ENCODE data around the gene CCL17.

The CCL17 gene

GRCh38 chr16:57358527-57359095 lies 46.0 kb upstream of the CCL17 start, which contains the start of gene CCL22:
CCL22 (plus strand) TSS chr16:57358783; CDS start chr16:57358817, 34 bp downstream.
- Histone ChIP-seq H3K27me3 (ENCODE audit: insufficient read depth, low read depth, severe bottlenecking) (no peaks in the 10 kb centered on the region), H3K9me3 (ENCODE audit: severe bottlenecking) (no peaks in the 10 kb centered on the region), H3K4me3 (ENCODE audit: low read depth, low read length) (no peak within 1 kb of the TSS), H3K27ac (no peak within 1 kb of the TSS), H3K36me3 (no peaks in the 10 kb centered on the region)
- no peak for TF ChIP-seq CTCF (IDR thresholded peaks at IDR 0.05; ENCODE audit: low read depth, low read length)
- no peak for DNase-seq

GRCh38 chr16:57360321-57360935 lies 44.1 kb upstream of the CCL17 start:
- Histone ChIP-seq H3K36me3 (no peaks in the 10 kb centered on the region), H3K27me3 (ENCODE audit: insufficient read depth, low read depth, severe bottlenecking) (no peaks in the 10 kb centered on the region), H3K9me3 (ENCODE audit: severe bottlenecking) (no peaks in the 10 kb centered on the region), H3K27ac (no peak overlapping the region), H3K4me3 (ENCODE audit: low read depth, low read length) (no peak overlapping the region)
- TF ChIP-seq CTCF (IDR thresholded peaks at IDR 0.05; ENCODE audit: low read depth, low read length), result no peak
- no peak for DNase-seq

- Histone ChIP-seq H3K36me3 (no peaks in the 10 kb centered on the region), H3K27ac (no peak overlapping the region), H3K9me3 (ENCODE audit: severe bottlenecking) (no peaks in the 10 kb centered on the region), H3K27me3 (ENCODE audit: insufficient read depth, low read depth, severe bottlenecking) (no peaks in the 10 kb centered on the region), H3K4me3 (ENCODE audit: low read depth, low read length) (no peak overlapping the region)
- DNase-seq, result no peak
- no peak for TF ChIP-seq CTCF (IDR thresholded peaks at IDR 0.05; ENCODE audit: low read depth, low read length)
Measured at GRCh38 chr16:57361404-57361803, 43.2 kb upstream of the CCL17 start.

DNA sequence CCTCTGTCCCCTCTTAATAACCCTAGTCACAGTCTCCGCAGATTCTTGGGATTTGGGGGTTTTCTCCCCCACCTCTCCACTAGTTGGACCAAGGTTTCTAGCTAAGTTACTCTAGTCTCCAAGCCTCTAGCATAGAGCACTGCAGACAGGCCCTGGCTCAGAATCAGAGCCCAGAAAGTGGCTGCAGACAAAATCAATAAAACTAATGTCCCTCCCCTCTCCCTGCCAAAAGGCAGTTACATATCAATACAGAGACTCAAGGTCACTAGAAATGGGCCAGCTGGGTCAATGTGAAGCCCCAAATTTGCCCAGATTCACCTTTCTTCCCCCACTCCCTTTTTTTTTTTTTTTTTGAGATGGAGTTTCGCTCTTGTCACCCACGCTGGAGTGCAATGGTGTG lies 40.4 kb upstream of the CCL17 start:
- TF ChIP-seq CTCF (IDR thresholded peaks at IDR 0.05; ENCODE audit: low read depth, low read length), result no peak
- Histone ChIP-seq H3K36me3 (no peaks in the 10 kb centered on the region), H3K4me3 (ENCODE audit: low read depth, low read length) (no peak overlapping the region), H3K27me3 (ENCODE audit: insufficient read depth, low read depth, severe bottlenecking) (no peaks in the 10 kb centered on the region), H3K27ac (no peak overlapping the region), H3K9me3 (ENCODE audit: severe bottlenecking) (no peaks in the 10 kb centered on the region)
- DNase-seq, result no peak

DNA sequence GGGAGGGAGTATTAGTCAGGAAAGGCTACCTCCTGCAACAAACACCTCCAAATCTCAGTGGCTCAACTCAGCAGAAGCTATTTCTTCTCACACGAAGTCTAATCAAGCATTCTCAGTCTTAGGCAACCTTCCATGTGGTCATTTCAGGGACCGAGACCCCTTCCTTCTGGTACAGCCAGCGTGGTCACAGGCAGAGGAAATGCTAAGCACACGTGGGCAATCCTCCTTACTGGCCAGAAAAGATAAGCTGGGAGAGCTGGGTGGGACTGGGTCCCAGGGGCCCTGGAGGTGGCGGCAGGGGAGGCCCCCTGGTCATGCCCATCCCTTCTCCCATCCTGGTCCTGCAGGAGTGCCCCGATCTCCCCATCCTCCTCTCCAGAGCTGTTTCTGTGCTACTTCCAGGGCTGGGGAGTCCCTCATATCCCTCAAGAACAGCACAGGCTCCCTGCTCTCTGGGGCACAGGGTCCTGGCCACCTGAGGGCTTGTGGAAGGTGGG lies 38.0 kb upstream of the CCL17 start:
- no peak for TF ChIP-seq CTCF (IDR thresholded peaks at IDR 0.05; ENCODE audit: low read depth, low read length)
- DNase-seq, result no peak
- no peaks in the 10 kb centered on the region for H3K36me3 ChIP-seq
- H3K9me3 ChIP-seq (ENCODE audit: severe bottlenecking), result no peaks in the 10 kb centered on the region
- no peak overlapping the region for H3K27ac ChIP-seq
- no peak overlapping the region for H3K4me3 ChIP-seq (ENCODE audit: low read depth, low read length)
- no peaks in the 10 kb centered on the region for H3K27me3 ChIP-seq (ENCODE audit: insufficient read depth, low read depth, severe bottlenecking)
